Endothelial cell (in vitro differentiated cells): Measurements from ENCODE around the gene CARD11. TPM values are rescaled to one million over a fixed set of nuclear protein-coding genes. Genes with fewer than 3 reads are reported as not detected.
"Not testable (repeated sequence)": the region's sequence is repeated elsewhere in the genome, so short reads cannot be mapped to it uniquely, and the experiment has no call there.

ENCODE experiments used
- DNase-seq: peaks from one replicate; pipeline ENCODE4 v3.0.0; 2021; ENCODE audit warnings: low spot score
- H3K27ac Mint-ChIP-seq: one replicate; pipeline ENCODE4 v1.8.0; 2021; ENCODE audit warnings: mixed read lengths, inconsistent platforms; ENCODE audit not compliant: unreplicated experiment
- H3K27me3 Mint-ChIP-seq: one replicate; pipeline ENCODE4 v1.8.0; 2021; ENCODE audit warnings: mild to moderate bottlenecking, moderate library complexity, mixed read lengths, inconsistent platforms; ENCODE audit not compliant: unreplicated experiment
- H3K36me3 Mint-ChIP-seq: one replicate; pipeline ENCODE4 v1.8.0; 2021; ENCODE audit warnings: mild to moderate bottlenecking, low read depth, mixed read lengths, inconsistent platforms; ENCODE audit not compliant: unreplicated experiment
- H3K4me1 Mint-ChIP-seq: one replicate; pipeline ENCODE4 v1.8.0; 2021; ENCODE audit warnings: mild to moderate bottlenecking, mixed read lengths, inconsistent platforms; ENCODE audit not compliant: unreplicated experiment
- H3K4me3 Mint-ChIP-seq: one replicate; pipeline ENCODE4 v1.8.0; 2021; ENCODE audit warnings: mild to moderate bottlenecking, mixed read lengths, inconsistent platforms; ENCODE audit not compliant: unreplicated experiment
- H3K9me3 Mint-ChIP-seq: one replicate; pipeline ENCODE4 v1.8.0; 2021; ENCODE audit warnings: mixed read lengths, inconsistent platforms; ENCODE audit not compliant: unreplicated experiment
- total RNA-seq: library from RNA; stranded (reverse); fragmentation: NEBNext Ultra II Directional; extraction: Animal tissue kit (Norgen Biotek cat#: 25700); gene quantifications from one replicate; pipeline ENCODE4 v1.2.1, GENCODE V29; 2021; ENCODE audit not compliant: unreplicated experiment
- TF ChIP-seq, protein P1 (sequence below): fragments of 200-600 bp; sonication (generic); IDR thresholded peaks from one replicate; pipeline ENCODE4 v1.5.0; 2021; ENCODE audit warnings: antibody characterized with exemption; ENCODE audit not compliant: unreplicated experiment

CARD11 gene
- total RNA-seq, 1 donor from 2014 or later = 3.9 TPM

DNA sequence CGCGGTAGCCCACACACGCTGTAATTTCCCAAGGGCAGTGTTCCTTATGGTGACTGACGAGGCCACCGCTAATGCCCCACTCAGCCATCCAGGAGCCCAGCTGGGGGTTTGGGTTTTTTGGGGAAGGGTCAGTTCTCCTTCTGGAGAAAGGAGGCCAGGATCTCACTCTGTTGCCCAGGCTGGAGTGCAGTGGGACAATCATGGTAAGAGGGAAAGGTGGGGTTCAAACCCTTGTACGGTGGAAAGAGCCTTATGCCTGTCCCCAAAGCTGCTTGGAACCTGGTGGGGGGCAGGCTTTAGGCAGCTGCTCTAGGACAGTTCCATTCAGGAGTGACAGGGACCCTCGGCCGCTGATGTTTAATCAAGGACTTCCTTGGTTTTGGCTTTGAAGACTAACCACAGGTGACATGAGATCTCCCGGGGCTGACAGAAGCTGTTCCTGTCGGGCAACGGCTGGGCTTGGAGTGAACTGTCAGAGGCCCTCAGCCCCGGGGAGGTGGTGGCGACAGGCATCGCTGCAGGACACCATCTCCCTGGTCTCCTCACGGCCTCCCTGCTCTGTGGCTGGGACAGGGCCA is 84.5 kb downstream of the CARD11 start:
- H3K4me3 Mint-ChIP-seq = no peak overlapping the region
- H3K4me1 Mint-ChIP-seq = peaks cover 6% of the 10 kb centered on the region
- DNase-seq = no peak
- no peaks in the 10 kb centered on the region for H3K36me3 Mint-ChIP-seq
- TF ChIP-seq, protein P1, sequence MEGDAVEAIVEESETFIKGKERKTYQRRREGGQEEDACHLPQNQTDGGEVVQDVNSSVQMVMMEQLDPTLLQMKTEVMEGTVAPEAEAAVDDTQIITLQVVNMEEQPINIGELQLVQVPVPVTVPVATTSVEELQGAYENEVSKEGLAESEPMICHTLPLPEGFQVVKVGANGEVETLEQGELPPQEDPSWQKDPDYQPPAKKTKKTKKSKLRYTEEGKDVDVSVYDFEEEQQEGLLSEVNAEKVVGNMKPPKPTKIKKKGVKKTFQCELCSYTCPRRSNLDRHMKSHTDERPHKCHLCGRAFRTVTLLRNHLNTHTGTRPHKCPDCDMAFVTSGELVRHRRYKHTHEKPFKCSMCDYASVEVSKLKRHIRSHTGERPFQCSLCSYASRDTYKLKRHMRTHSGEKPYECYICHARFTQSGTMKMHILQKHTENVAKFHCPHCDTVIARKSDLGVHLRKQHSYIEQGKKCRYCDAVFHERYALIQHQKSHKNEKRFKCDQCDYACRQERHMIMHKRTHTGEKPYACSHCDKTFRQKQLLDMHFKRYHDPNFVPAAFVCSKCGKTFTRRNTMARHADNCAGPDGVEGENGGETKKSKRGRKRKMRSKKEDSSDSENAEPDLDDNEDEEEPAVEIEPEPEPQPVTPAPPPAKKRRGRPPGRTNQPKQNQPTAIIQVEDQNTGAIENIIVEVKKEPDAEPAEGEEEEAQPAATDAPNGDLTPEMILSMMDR = no peak
- H3K27me3 Mint-ChIP-seq = peaks cover 6% of the 10 kb centered on the region
- H3K27ac Mint-ChIP-seq = no peak overlapping the region
- no peaks in the 10 kb centered on the region for H3K9me3 Mint-ChIP-seq

- no peak for DNase-seq
- H3K27ac Mint-ChIP-seq = no peak overlapping the region
- no peak overlapping the region for H3K4me3 Mint-ChIP-seq
- peaks cover 6% of the 10 kb centered on the region for H3K27me3 Mint-ChIP-seq
- TF ChIP-seq, protein P1 = no peak
- H3K4me1 Mint-ChIP-seq = peaks cover 6% of the 10 kb centered on the region
- no peaks in the 10 kb centered on the region for H3K9me3 Mint-ChIP-seq
- H3K36me3 Mint-ChIP-seq = no peaks in the 10 kb centered on the region
Observed at GRCh38 chr7:2958416-2959102, 85.1 kb downstream of the CARD11 start.

GRCh38 chr7:2957369-2957727 is 86.3 kb downstream of the CARD11 start:
- DNase-seq, H3K4me1 Mint-ChIP-seq, H3K27me3 Mint-ChIP-seq, H3K4me3 Mint-ChIP-seq, H3K36me3 Mint-ChIP-seq, H3K27ac Mint-ChIP-seq, H3K9me3 Mint-ChIP-seq: not testable (repeated sequence)

- H3K27me3 Mint-ChIP-seq = peaks cover 6% of the 10 kb centered on the region
Observed at GRCh38 chr7:2956526-2957368, 86.9 kb downstream of the CARD11 start.

DNA sequence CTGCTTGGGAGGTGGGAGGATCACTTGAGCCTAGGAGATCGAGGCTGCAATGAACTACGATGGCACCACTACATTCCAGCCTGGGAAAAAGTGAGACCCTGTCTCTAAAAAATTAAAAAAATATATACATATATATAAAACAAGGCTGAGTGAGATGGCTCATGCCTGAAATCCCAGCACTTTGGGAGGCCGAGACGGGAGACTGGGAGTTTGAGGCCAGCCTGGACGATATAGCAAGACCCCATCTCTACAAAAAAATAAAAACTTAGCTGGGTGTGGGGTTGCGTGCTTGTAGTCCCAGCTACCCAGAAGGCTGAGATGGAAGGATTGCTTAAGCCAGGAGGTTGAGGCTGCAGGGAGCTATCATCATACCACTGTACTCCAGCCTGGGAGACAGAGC is 87.6 kb downstream of the CARD11 start:
- Mint-ChIP-seq H3K4me3 (no peak overlapping the region), H3K27me3 (peaks cover 6% of the 10 kb centered on the region), H3K27ac (no peak overlapping the region), H3K36me3 (no peaks in the 10 kb centered on the region), H3K9me3 (no peaks in the 10 kb centered on the region), H3K4me1 (no peaks in the 10 kb centered on the region)
- no peak for DNase-seq
- TF ChIP-seq, protein P1 = no peak

More at GRCh38 chr7:2956526-2957368, 86.9 kb downstream of the CARD11 start:
- H3K27ac Mint-ChIP-seq = no peak overlapping the region
- no peaks in the 10 kb centered on the region for H3K9me3 Mint-ChIP-seq
- no peak for DNase-seq
- no peaks in the 10 kb centered on the region for H3K4me1 Mint-ChIP-seq
- TF ChIP-seq, protein P1 = no peak
- H3K4me3 Mint-ChIP-seq = no peak overlapping the region
- H3K36me3 Mint-ChIP-seq = no peaks in the 10 kb centered on the region
